GM21390 (cell line): ENCODE measurements around the gene CHST11.
"Not testable (repeated sequence)": the region's sequence is repeated elsewhere in the genome, so short reads cannot be mapped to it uniquely, and the experiment has no call there.

ENCODE experiments used
- ATAC-seq: cut with Tn5 transposase; IDR thresholded peaks from one replicate; pipeline ENCODE4 v1.9.1; 2021; ENCODE audit not compliant: unreplicated experiment

Gene CHST11

DNA sequence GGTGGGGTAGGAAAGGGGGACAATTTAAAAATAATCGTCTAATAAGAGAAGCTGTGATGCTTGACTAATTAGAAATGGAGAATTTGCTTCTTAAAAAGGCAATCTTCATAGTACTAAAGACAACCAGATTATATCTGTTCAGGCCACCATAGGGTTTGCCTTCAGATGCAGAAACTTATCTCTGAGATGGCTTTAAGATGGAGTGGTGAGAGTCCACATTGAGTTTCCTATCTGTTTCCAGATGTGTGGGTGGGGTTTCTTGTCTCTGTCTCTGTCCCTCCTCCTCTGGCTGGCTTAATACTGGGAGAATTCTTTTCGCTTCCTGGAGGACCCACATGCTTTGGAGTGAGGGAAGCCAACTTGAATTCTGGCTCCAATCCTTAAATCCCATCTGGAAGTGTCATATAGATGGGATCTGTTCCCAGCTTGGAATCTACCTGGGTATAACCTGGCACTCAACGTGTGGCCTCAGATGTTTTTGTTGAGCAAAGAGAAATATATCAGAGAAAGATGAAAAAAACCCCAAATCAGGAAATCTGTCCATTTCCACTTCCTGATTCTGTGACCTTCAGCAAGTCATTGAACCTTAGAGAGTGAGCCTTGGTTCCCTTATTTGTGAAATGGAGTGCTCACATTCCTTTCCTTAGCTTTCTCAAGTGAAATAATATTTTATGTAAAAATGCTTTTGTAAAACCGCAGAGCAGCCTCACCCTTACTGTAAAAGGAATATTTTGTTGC lies 66.4 kb downstream of the CHST11 start:
- ATAC-seq: no peak

- ATAC-seq: no peak
Measured at GRCh38 chr12:104524034-104524832, 67.5 kb downstream of the CHST11 start.

DNA sequence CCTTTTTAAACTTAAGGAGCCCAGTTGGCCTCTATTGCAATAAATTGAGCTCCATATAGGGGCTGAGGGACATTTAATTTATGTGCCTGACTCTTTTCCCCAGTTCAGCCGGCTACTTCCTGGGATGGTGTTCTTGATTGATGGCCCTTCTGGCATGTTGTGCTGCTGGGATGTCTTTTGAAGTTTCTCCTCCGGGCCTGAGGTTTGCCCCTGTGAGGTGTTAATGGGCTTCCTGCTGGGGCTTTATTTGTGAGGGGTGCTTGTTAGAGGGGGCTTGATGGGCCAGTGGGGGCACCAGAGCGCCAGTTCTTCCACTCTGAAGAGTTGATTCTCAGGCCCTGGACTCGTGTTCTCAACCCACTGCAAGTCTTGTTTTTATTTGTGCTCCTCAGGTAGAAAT lies 69.6 kb downstream of the CHST11 start:
- ATAC-seq: no peak

DNA sequence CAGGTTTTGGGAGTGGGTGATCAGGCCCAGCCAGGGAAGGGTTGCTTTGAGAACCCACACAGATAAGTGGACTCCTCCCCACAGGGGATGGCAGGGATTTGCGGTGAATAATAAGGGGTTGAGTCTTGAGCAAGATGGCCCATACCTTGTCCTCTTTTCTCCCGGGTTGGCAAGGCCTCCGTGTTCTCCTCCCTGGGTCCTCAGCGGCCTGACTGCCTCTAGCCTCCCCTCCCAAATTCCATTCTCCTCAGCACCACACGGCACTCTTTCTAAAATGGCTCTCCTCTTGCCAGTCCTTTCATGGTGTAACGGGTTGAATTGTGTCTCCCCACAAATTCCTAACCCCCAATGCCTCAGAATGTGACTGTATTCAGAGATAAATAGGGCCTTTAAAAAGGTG lies 70.0 kb downstream of the CHST11 start:
- ATAC-seq: no peak

- ATAC-seq: not testable (repeated sequence)
Measured at GRCh38 chr12:104527653-104528052, 70.9 kb downstream of the CHST11 start.

DNA sequence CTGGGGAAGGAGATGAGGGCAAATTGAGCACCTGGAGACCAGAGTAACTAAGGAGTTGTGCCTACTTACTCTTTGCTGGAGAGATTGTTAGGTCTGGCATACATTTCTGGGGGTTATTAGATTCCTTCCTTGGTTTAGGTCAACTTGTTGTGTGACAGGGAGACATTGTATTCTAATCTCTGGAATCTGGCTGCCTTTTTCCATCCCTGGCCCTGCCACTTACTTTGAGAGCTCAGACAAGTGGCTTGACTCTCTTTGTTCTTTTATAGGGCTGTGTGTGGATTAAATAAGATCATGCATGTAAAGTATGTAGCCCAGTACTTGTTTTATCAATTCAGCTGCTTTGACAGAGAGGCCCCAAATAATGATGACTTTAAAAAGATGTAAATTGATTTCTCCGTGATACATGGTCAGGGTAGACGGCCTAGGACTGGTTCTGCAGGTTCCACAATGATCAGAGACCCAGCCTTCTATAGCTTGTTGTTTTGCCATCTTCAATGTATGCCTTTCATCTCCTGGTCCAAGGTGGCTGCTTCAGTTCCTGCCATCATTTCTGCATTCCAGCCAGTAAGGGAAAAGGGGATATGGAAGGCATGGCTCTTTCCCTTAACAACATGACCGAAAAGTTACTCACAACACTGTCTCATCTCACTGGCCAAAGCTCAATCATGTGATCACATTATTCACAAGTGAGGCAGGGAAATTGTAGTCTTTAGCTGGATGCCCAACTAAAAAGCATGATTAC lies 72.6 kb downstream of the CHST11 start:
- ATAC-seq: no peak

- ATAC-seq: no peak
Measured at GRCh38 chr12:104532636-104533035, 75.9 kb downstream of the CHST11 start.

DNA sequence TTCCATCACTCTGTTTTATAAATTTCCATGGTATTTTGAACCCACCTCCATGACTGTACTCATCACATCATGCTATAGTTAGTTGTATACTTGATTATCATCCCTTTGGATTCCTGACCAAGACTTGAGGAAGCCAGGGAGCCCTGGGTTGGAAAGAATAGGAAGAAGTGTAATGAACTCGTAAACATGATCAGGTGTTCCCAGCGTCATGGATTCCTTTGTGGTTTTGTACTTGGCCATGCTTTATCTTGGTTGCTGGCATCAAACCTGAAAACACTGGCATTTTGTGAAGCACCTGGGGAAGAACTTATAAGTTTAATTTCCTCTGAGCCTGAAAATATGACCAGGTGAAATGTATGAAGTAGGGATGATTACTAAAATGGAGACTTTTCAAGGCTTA lies 76.4 kb downstream of the CHST11 start:
- no peak for ATAC-seq

- ATAC-seq: no peak
Measured at GRCh38 chr12:104534162-104534856, 77.6 kb downstream of the CHST11 start.

DNA sequence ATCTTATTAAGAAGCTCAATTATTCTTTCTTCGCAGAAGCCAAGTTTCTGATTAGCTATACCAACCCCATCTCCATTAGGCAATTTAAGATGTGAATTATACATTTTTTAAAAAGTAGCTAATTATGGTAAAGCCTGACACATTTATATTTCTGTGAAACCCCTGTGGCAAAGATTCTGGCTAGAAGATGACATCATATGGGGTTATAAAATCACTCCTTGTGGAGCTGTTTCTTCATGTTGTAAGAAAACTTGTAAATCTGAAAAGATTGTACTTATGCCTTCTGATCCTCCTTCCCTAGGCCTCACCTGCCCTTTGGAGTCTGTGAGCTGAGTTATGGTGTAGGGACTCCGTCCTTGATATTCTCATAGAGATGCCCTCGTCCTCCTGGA lies 78.1 kb downstream of the CHST11 start:
- ATAC-seq: no peak

DNA sequence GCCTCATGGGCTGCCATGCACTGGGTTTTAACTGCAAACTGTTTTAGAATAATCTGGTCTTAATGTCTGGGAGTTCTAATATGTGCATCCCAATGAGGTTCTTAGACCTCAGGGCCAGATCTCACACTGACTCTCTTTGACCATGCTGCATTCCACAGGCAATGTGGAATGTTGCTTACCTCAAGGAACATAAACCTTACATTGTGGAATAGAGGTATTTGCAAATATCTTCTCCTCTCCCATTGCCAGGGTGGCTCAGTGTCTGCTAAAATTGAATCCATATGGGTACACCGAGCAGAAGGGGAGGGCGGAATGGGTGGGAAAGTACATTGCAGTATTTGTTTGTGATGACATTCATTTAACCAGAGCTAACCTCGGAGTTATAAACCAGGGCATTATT lies 78.6 kb downstream of the CHST11 start:
- no peak for ATAC-seq

DNA sequence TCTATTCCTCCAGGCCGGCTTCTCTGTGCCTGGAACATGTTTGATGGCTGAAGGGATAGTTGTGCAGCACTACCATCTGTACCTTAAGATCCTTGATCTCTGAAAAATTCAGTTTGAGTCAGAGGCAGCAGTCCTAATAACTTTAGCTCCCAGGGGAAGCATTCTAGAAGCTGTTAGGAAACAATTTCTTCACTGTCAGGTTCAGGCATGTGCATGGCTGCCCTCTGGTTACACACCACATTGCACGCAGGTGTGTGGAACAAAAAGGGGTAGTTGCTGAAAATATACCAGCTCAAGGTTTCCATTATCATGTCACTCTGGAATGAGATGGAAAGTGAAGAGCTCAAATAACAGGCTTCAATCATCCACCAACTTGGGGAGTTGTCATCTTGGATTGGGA lies 80.1 kb downstream of the CHST11 start:
- no peak for ATAC-seq

GRCh38 chr12:104538056-104538455 lies 81.3 kb downstream of the CHST11 start:
- ATAC-seq: no peak

DNA sequence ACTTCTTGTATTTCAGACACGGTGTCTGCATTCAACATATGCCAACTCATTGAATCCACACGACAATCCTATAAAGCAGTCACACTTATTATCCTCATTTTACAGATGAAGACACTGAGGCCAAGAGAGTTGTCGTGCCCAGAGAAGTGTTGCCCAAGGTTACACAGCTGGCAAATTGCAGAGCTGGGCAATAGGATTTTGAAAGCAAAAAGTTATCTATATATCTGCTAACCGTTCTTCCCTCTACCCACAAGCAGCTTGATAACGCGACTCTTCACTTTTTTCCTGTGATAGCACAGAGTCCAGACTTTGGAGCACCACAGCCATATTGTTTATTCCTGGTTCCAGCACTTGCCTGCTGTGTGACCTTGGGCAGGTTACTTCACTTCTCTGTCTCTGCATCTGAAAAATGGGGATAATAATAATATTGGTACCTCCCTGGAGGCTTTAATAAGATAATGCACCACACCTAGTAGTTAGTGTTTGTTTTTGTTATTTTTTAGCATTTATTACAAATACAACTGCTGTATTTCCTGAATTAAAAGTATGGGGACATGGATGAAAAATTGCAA lies 82.2 kb downstream of the CHST11 start:
- ATAC-seq: no peak

- ATAC-seq: no peak
Measured at GRCh38 chr12:104544836-104545235, 88.1 kb downstream of the CHST11 start.

- no peak for ATAC-seq
Measured at GRCh38 chr12:104546575-104546974, 89.8 kb downstream of the CHST11 start.

DNA sequence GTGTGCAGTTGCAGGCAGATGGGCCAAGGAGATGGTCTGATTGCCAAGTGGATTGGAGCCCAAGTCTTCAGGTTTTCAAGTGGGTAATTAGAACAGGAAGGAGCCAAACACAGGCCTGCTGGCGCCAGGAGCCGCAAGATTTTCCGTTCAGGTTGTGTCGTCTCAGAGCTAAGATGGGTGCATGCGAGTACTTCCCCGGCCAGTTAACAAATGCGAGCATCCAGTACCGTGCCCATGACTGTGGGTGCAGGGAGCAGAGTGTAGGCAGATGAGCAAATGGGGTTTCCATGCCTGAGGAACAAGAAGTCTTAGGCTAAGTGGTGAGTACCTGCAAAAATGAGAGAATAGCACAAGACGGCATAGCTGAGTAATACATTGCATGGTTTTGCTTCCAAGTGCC lies 90.5 kb downstream of the CHST11 start:
- no peak for ATAC-seq

DNA sequence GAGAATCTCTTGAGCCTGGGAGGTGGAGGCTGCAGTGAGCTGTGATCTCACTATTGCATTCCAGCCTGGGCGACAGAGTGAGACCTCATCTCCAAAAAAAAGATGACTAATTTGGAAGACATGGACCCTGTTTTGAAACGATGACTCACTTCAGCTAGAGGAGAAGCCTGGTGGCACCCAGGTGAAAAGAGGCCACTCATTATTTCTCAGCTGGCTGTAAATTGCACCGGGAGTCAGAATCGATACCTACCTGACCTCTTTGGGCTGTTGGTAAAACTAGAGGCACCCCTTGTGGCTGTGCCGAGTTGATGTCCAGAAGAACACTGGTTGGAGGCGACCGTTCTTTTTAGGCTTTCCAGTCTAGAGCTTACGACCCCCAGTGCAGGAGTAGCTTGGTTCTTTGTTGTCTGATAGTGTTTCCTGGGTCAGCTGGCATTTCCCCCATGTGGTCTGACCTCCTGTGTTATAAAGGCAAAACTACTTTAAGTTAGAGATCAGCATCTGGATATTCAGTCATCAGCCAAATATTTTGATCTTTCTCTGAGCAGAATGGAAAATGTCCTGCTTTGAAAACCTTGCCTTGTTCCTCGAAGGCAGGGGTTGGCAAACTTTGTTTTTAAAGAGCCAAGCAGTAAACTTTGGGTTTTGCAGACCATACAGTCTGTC lies 93.2 kb downstream of the CHST11 start:
- no peak for ATAC-seq

GRCh38 chr12:104551313-104551931 lies 94.7 kb downstream of the CHST11 start:
- peak; percentile 59 for ATAC-seq

DNA sequence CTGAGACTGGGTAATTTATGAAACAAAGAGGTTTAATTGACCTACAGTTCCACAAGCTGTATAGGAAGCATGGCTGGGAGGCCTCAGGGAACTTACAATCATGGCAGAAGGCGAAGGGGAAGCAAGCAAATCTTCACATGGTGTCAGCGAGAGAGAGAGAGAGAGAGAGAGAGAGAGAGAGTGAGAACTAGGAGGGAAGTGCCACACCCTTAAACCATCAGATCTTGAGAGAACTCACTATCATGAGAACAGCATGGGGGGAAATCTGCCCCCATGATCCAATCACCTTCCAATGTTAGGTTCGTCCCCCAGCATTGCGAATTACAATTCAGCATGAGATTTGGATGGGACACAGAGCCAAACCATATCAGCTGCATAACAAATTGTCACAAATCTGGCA lies 96.7 kb downstream of the CHST11 start:
- ATAC-seq: no peak
